GM13976 (cell line): ENCODE measurements around the gene TTC19.

Source experiments
- DNase-seq: peaks from one replicate; pipeline ENCODE4 v3.0.0; 2012; ENCODE audit warnings: low spot score
- CTCF ChIP-seq: IDR thresholded peaks from 2 replicates; pipeline ENCODE4 v1.5.1; 2012; ENCODE audit warnings: borderline replicate concordance, mild to moderate bottlenecking; ENCODE audit not compliant: insufficient read depth; ENCODE audit errors: extremely low read depth, missing control alignments, control extremely low read depth
- in situ Hi-C: fragments of 300-500 bp; cut with MboI; formaldehyde crosslinking; loops from one replicate; pipeline ENCODE4 v1.12.0; 2022; ENCODE audit warnings: low sequenced_read_pairs, mixed read lengths, inconsistent platforms; ENCODE audit not compliant: unreplicated experiment

TTC19 gene

DNA sequence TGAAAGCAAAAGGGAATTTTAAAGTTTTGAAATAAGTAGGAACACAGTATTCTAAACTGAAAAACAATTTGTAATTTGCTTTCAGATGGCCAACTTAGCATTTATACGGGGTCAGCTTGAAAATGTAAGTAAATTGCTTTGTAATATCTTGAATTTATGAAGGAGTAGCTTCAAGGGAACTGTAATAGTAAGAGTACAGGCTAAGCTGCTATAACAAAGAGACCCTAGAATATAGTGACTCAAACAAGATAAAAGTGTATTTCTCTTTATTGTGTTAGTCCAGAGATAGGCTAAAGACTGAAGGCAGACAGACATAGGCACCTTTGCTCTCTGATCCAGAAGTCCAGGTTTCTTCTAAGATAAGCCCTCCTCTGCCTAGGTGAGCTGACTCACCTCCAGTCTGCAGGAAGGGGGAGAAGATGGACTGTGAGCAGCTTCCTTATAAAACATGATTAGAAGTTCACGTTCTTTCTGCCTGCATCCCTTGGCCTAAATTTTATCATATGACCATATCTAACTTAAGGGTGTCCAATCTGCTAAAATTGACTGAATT lies 3.2 kb downstream of the TTC19 start:
- no peak for TF ChIP-seq CTCF
- DNase-seq: no peak
- in situ Hi-C loops: no loop called here

DNA sequence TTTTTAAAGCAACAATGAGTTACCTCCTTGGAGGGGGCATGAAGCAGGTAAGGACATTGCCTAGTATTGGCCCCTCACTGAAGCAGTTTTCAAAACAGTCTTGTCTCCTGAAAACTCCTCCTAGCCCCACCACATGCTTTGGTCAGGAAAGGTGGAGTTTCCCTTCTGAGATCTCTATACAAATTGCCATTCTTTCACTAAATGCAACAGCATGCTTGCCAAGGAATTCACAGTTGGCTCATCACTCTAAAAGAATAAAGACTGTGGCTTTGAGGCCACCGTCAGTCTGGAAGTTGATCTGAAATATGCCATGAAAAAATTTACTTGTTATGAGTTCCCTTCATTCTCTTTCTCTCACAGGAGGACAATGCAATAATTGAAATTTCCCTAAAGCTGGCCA lies 4.2 kb downstream of the TTC19 start:
- in situ Hi-C loops: no loop called here
- DNase-seq: no peak
- no peak for TF ChIP-seq CTCF

DNA sequence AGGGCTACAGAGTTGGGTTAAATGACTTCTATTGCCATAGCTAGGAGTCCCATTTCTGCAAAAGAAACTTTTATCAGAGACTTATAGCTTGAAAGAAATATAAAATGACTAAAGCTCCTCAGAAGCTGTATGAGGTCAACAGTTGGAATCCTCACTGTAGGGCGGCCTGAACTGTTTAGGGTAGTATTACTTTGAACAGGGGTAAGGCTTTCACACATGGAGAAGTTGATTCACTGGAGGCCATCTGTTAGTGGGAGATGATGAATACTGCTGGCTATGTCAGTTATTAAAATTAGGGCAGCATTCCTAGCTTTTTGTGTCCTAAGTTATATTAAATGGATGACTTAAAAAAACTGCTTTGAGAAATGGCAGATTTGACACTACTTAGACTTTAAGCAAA lies 6.0 kb downstream of the TTC19 start:
- DNase-seq: no peak
- in situ Hi-C loops: no loop called here
- TF ChIP-seq CTCF: no peak

- TF ChIP-seq CTCF: no peak
- no peak for DNase-seq
- in situ Hi-C loops: no loop called here
Observed at GRCh38 chr17:16007439-16007838, 7.8 kb downstream of the TTC19 start.

GRCh38 chr17:16013943-16014407 lies 14.4 kb downstream of the TTC19 start:
- no peak for TF ChIP-seq CTCF
- in situ Hi-C loops: no loop called here
- no peak for DNase-seq

- TF ChIP-seq CTCF: no peak
- in situ Hi-C loops: no loop called here
- no peak for DNase-seq
Observed at GRCh38 chr17:16019347-16019746, 19.7 kb downstream of the TTC19 start.

GRCh38 chr17:16023881-16024280 lies 24.3 kb downstream of the TTC19 start:
- in situ Hi-C loops: no loop called here
- DNase-seq: no peak
- no peak for TF ChIP-seq CTCF
